NK-92 treated with Interleukin-12 subunit alpha and Interleukin-12 subunit beta, amount 100 ng/mL, for 24 hours (cell line): ENCODE measurements around the gene TCN2.
A peak's percentile ranks its signal among the peaks of the same experiment; 100 is the strongest.
"Not testable (repeated sequence)": the region's sequence is repeated elsewhere in the genome, so short reads cannot be mapped to it uniquely, and the experiment has no call there.

ENCODE experiments used
- DNase-seq: peaks from one replicate; lab custom pipeline; 2025; lab: John Stamatoyannopoulos, UW

TCN2 gene

DNA sequence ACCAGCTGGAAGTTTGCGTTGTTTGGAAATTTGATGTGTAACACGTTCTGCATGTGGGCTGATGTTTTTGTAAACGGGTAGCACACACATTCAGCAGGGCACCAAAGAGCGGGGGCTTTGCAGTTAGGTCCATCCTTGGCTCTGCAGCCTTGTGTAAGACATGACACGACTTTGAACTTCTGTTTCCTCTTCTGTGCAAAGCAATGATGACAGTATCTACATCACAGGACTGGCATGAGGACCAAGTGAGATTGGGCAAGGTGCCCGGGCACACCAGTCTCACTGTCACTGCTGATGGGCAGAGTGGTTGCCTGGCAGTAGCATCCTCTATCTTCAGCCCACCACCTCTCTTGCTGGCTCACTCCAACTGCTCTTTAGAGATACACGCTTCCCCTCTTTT is 3.3 kb downstream of the TCN2 start:
- no peak for DNase-seq

DNA sequence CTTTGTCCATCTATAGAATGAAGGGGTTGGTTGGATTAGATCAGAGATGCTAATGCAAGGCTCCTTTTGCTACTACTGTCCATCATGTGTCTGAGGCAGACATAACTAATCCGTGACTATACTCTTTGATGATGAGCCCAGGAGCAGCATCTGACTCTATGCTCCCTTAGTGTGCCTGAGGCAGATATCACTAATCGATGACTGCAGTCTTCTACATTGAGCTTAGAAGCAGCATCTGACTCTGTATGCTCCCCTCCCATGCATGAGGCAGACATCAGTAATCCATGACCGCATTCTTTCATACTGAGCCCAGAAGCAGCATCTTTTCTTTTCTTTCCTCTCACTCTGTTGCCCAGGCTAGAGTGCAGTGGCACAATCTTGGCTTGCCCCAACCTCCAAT is 4.2 kb downstream of the TCN2 start:
- DNase-seq, result no peak

DNA sequence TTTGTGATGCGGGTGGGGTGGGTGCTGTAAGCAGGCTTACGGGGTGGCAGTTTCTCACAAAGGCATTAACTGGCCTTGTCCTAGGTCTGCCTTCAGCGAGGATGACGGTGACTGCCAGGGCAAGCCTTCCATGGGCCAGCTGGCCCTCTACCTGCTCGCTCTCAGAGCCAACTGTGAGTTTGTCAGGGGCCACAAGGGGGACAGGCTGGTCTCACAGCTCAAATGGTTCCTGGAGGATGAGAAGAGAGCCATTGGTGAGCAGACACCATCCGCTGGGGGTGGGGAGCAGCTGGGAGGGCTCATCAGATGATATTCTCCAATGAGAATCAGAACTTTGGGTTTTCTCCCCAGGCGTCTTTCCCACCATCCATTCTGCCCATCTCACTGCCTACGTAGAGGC is 5.8 kb downstream of the TCN2 start:
- no peak for DNase-seq

DNA sequence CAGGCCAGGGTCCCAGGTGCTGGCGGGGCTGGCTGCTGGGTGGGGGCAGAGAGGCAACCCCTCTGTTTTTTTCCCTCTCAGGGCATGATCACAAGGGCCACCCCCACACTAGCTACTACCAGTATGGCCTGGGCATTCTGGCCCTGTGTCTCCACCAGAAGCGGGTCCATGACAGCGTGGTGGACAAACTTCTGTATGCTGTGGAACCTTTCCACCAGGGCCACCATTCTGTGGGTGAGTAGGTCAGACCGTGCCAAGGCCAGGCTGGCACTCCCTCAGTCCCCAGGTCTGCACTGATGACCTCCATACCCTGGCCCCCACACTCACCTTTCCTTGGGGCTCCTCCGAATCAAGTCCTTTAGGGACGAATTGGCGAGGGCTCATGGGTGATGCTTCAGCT is 7.3 kb downstream of the TCN2 start:
- no peak for DNase-seq

DNA sequence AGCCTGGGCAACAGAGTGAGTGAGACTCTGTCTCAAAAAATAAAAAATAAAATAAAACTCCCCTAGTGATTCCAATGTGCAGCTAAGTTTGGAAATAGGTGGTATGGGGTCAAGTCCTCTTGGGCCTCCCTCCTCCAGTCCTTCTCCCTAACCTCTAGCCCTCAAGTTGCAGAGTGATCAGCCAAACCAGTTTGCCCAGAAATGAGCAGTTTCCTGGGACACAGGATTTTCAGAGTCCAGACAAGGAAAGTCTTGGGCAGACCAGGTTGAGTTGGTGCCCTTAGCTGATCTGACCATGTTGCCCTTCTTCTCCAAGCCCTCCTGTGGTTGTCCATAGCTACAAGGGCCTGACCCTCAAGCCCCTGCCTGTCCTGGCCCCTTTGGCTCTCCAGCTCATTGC is 7.9 kb downstream of the TCN2 start:
- no peak for DNase-seq

DNA sequence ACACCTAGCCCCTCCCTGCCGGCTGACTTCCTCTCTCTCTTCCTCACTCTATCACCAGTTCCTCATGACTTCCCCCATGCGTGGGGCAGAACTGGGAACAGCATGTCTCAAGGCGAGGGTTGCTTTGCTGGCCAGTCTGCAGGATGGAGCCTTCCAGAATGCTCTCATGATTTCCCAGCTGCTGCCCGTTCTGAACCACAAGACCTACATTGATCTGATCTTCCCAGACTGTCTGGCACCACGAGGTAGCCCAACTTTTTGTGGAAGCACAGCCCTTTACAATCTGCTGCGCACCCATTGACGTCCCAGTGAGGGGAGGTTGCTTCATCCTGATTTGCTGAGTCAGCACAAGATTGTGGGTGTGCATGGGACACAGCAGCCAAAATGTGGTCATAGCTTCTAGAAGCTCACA is 8.6 kb downstream of the TCN2 start:
- DNase-seq, result no peak

DNA sequence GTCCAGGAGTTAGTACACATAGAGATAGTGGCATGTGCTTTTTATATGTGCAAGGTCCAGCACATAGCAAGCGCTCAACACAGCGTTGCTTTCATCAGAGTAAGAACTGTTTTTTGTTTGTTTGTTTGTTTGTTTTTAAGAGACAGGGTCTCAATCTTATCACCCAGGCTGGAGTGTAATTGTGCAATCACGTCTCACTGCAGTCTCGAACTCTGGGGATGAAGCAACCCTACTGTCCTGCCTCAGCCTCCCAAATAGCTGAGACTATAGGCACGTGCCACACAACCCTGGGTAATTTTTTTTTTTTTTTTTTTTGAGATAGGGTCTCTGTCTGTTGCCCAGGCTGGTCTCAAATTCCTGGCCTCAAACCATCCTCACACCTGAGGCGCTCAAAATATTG is 10.8 kb downstream of the TCN2 start:
- DNase-seq, result no peak

DNA sequence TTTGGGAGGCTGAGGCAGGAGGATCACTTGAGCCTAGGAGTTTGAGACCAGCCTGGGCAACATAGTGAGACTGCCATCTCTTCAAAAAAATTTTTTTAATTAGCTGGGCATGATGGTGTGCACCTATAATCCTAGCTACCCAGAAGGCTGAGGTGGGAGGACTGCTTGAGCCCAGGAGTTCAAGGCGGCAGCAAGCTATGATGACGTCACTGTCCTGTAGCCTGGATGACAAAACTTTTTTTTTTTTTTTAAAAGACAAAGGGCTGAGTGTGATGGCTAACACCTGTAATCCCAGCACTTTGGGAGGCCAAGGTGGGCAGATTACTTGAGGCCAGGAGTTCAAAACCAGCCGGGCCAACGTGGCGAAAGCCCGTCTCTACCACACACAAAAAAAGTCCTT is 12.9 kb downstream of the TCN2 start:
- not testable (repeated sequence) for DNase-seq

DNA sequence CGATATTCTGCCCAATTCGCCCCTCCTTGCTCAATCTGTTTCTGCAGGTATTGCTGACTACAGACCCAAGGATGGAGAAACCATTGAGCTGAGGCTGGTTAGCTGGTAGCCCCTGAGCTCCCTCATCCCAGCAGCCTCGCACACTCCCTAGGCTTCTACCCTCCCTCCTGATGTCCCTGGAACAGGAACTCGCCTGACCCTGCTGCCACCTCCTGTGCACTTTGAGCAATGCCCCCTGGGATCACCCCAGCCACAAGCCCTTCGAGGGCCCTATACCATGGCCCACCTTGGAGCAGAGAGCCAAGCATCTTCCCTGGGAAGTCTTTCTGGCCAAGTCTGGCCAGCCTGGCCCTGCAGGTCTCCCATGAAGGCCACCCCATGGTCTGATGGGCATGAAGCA is 19.4 kb downstream of the TCN2 start:
- DNase-seq, result no peak

DNA sequence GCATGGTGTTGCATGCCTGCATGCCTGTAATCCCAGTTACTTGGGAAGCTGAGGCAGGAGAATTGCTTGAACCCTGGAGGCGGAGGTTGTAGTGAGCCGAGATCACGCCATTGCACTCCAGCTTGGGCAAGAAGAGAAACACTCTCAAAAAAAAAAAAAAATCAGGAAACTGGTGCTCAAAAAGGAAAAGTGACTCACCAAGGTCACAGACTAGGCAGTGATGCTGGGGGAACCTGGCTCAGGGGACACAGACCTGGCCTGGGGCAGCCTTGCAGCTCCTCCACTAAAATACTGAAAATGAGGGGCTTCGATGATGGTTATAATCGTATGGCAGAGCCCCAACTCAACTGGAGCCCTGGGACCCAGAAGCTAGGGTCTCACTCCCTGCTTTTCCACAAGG is 20.5 kb downstream of the TCN2 start:
- DNase-seq, result no peak

DNA sequence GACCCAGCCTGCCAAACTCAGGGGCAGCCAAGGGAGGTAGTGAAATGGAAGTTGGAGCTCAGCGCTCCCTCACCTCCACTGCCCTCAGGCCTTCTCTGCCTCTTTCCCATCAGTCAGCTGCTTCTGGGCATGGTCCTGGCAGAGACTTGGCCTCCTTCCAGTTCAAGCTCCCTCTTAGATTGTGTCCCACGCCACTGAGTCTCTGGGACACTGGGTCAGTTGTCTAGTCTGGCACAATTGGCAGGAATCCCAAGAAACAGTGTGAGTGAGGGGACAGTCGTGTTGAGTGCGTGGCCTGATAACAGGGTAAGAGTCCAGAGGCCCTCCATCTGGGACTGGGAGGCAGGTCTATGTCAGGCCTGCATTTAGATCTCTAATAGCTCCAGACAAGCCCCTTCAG is 21.5 kb downstream of the TCN2 start:
- no peak for DNase-seq

DNA sequence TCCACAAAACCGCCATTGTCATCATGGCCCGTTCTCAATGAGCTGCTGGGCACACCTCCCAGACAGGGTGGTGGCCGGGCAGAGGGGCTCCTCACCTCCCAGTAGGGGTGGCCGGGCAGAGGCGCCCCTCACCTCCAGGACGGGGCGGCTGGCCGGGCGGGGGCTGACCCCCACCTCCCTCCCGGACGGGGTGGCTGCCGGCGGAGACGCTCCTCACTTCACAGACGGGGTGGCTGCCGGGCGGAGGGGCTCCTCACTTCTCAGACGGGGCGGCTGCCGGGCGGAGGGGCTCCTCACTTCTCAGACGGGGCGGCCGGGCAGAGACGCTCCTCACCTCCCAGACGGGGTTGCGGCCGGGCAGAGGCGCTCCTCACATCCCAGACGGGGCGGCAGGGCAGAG is 24.5 kb downstream of the TCN2 start:
- not testable (repeated sequence) for DNase-seq

DNA sequence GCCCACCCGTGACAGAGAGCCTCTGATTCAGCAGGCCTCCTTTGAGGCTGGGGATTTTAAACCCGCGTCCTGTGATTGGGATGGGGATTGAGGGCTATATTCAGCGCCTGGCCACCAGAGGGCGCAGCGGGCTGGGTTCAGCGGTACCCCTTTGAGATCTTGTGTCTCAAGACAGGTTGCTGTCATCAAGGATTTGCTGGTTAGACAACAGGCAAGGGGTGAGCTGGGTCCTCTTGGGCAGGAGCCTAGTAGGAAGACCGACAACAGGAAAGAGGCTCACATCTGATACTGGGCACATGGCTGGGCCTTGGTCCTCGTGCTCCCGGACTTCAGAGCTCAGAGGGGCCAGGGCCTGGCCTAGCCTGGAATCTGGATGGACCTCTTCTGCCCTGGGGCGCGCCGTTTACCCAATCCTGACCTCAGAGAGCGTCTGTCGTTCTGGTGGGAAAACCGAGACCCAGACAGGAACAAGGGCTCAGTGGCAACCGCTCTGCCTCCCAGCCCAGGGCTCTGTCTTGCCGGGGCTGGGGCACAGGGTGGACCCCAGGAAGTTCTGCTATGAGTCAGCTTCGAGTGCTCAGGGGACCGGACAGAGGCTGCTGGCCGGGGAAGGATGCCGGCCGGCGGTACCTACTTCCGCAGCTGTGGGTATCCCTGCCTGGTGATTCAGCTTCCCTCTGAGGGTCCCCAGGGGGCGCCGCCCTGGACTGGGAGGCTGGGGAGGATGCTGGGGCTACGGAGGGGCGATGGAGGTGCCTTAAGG is 27.7 kb downstream of the TCN2 start:
- DNase-seq, result peak; percentile 78

DNA sequence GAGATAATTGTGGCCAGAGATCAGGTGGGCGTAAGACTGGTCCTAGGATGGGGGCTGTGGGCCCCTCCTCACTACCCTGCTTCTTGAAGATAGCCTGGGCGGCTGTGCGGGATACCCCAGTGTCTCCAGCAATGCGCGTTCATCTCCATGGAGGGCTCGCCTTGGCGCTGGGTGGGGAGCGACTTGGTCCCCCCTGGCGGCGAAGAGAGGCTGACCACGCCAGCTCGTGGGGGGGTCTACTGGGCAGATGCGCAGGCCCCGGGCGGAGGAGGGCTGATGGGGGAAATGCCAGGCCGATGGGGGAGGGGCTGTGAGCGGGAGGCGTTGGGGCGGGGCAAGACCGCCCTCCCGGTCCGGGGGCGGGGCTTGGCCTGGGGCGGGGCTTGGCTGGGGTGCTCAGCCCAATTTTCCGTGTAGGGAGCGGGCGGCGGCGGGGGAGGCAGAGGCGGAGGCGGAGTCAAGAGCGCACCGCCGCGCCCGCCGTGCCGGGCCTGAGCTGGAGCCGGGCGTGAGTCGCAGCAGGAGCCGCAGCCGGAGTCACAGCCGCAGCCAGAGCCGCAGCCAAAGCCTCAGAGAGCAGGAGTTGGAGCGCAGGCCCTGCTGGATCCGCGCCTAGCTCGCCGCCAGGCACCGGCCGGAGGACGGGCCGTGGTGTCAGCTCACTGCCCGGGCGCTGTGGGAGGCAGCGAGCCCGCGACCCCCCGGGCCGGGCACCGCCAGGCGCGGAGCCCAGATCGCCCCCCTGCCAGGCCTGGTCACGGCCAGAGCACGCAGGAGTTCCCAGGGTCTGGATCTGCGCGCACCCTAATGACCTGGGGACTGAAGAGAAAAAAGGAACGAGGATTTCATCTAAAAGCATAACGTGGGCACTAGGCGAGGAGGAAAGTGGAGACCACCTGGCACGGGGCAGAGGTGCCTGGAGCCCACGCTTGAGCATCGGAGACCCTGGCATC is 28.6 kb downstream of the TCN2 start, which contains the start of gene SLC35E4:
TSS of gene SLC35E4 (plus strand) at position 509 of the 953 bp plus-strand sequence. CDS start 670 bp downstream, outside the sequence.
- DNase-seq, result peak; percentile 91

DNA sequence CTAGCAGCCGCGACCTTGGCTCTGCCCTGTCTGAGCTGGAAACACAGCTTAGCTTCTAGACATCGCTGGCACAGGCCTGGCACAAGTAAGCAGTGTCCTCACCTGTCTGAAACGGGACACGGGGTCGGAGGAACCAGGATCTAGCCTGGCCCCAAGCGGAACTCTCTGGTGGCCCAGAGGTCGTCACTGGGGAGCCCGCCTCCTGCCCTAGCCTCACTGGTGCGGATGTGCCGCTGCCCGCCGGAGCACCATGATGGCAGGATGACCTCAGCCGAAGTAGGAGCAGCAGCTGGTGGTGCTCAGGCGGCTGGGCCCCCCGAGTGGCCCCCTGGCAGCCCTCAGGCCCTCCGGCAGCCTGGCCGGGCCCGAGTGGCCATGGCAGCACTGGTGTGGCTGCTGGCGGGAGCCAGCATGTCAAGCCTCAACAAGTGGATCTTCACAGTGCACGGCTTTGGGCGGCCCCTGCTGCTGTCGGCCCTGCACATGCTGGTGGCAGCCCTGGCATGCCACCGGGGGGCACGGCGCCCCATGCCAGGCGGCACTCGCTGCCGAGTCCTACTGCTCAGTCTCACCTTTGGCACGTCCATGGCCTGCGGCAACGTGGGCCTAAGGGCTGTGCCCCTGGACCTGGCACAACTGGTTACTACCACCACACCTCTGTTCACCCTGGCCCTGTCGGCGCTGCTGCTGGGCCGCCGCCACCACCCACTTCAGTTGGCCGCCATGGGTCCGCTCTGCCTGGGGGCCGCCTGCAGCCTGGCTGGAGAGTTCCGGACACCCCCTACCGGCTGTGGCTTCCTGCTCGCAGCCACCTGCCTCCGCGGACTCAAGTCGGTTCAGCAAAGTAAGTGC is 29.5 kb downstream of the TCN2 start:
- no peak for DNase-seq

DNA sequence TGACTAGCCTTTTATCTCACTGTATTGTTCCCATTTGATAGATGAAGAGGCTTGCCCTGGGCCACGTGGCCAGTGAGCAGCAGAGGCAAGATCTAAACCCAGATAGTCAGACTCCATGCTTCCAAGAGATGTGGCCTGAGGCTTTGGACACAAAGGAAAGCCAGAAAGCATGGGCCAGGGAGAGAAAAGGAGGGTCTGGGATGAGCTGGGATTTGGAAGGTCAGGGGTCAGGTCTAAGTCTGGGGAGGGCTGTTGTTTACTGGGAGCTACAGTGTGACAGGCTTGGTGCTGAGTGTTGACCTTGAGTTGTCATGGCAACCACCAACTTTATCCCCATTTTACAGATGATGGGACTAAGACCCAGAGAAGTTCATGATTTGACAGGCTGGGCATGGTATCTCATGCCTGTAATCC is 30.7 kb downstream of the TCN2 start:
- DNase-seq, result no peak

DNA sequence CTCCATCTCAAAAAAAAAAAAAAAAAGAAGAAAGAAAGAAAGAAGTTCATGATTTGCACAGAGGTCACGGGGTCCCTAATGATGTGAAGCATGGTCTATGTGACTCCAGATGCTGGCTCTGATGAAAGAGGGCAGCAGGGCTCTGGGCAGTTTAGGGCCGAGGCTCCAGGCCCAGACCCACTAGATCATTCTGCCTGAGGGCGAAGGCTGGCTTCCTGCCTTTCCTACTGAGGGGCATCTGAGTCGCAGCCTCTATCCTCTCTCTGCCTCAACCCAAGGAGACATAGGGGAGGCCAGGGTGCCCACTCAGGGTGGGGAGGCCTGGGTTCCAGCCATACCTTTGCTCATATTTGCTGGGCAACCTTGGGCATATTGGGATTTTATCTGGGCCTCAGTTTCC is 33.4 kb downstream of the TCN2 start:
- no peak for DNase-seq

DNA sequence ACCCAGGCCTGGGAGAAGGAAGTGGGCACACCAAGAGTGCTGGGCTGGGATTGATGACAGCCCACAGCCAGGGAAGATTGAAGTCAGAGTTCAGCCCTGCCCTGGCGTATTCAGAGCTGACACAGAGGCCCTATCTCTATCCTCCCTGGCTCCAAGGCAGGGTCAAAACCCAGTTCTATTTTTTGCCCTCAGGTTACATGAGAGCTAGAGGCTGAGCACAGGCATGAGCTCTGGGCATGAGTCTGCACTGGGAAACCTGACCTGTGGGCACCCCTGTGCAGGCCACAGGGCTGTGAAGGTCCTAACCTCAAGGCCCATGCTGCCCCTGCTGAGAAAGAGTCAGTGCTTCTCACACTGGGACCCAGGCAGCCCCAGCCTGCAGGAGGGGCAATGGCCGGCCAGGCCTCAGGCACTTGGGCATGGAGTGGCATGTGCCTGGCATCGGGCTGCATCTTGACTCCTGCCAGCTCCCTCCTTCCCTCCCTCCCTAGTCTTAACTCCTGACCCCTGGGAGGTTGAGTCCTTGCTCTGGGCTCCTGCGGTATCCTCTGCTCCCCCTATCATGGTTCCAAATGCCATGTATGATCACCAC is 34.0 kb downstream of the TCN2 start:
- DNase-seq, result no peak

DNA sequence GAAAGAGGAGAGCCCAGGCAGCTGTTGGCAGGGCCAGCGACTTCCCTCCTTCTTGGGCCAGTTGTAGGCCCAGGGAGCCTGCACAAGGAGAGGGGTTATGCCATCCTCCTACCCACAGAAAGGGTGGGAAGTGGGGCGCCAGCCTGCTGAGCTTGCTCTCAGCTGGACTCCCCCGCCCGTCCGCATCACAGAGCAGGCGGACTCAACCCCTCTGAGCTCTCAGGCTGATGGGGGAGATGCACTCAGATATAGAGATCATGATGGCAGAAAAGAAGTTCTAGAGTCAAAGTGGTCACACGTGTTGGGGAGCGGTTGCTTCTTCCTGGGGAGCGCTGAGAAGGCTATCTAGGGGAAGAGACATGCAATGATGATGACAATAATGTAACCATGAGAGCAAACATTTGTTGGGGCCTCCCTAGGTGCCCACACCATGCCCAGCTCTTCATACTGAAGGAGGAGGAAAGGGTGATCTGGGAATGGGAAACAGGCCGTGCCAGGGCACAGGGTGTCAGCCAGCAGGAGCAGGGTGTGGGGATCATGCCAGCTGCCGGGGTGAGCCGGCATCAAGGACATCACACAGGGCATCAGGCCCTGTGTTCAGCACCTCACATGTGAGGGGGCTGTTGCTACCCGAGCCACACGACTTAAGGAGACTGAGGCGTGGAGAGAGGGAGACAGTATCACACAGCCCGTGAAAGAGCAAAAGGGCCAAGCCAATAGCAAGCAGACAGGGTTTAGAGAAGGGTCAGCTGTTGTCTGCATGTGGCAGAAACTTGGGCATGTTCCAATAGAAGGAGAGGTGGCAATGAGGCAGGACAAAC is 36.3 kb downstream of the TCN2 start:
- DNase-seq, result no peak

DNA sequence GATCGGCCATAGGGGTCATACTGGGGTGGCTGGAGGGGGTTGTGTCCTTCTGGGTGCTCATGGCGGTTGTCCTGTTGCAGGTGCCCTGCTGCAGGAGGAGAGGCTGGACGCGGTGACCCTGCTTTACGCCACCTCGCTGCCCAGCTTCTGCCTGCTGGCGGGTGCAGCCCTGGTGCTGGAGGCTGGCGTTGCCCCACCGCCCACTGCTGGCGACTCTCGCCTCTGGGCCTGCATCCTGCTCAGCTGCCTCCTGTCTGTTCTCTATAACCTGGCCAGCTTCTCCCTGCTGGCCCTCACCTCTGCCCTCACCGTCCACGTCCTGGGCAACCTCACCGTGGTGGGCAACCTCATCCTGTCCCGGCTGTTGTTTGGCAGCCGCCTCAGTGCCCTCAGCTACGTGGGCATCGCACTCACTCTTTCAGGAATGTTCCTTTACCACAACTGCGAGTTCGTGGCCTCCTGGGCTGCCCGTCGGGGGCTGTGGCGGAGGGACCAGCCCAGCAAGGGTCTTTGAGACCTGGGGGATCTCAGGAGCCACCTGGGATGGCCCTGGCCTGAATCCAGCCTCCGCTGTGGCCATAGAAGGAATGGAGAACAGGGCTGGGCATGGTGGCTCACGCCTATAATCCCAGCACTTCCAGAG is 39.7 kb downstream of the TCN2 start:
- no peak for DNase-seq
